Dermis microvascular lymphatic vessel endothelial cell (primary cell): Measurements from ENCODE around the gene SHE. TPM values are rescaled to one million over a fixed set of nuclear protein-coding genes. Genes with fewer than 3 reads are reported as not detected.
"Not testable (repeated sequence)": the region's sequence is repeated elsewhere in the genome, so short reads cannot be mapped to it uniquely, and the experiment has no call there.

ENCODE experiments used
- DNase-seq, 2 donors: peaks; one replicate each; pipeline versions ENCODE4 v3.0.0 to v3.0.0-alpha.2; 2010; ENCODE audit warnings: low read depth in 2 of 2
- total RNA-seq: library from RNA; depleted of rRNA; stranded (reverse); fragments of >200 nt; gene quantifications from 2 replicates; pipeline ENCODE4 v1.2.1, GENCODE V29; 2014

The SHE gene
- total RNA-seq, 1 donor from 2014 or later, result 69.1 TPM

- no peak for DNase-seq
These were observed 11.9 kb upstream of the SHE start for GRCh38 chr1:154514066-154514553.

- DNase-seq, result no peak
These were observed 10.5 kb upstream of the SHE start for GRCh38 chr1:154512760-154513159.

- no peak for DNase-seq
These were observed 1.7 kb upstream of the SHE start for GRCh38 chr1:154503898-154504297.

GRCh38 chr1:154502744-154503115, 518 bp upstream of the SHE start:
- DNase-seq, result peak in 1 of 2 donors; percentile 55

- DNase-seq, result no peak
These were observed 668 bp downstream of the SHE start for GRCh38 chr1:154501423-154502065.

- no peak for DNase-seq
These were observed 1.7 kb downstream of the SHE start for GRCh38 chr1:154500533-154500932.

GRCh38 chr1:154499446-154499845, 2.8 kb downstream of the SHE start:
- DNase-seq, result peak in 1 of 2 donors; percentile 60

- DNase-seq, result peak in 1 of 2 donors; percentile 93
These were observed 5.0 kb downstream of the SHE start for GRCh38 chr1:154497026-154497806.

GRCh38 chr1:154496383-154496782, 5.8 kb downstream of the SHE start:
- DNase-seq, result no peak

- DNase-seq, result peak in 1 of 2 donors; percentile 66
These were observed 6.5 kb downstream of the SHE start for GRCh38 chr1:154495496-154496273.

- peak; percentile 83 to 88 for DNase-seq
These were observed 8.9 kb downstream of the SHE start for GRCh38 chr1:154493276-154493675.

GRCh38 chr1:154492115-154492514, 10.1 kb downstream of the SHE start:
- no peak for DNase-seq

GRCh38 chr1:154490317-154490716, 11.9 kb downstream of the SHE start:
- DNase-seq, result peak; percentile 59 to 64

GRCh38 chr1:154489695-154490274, 12.4 kb downstream of the SHE start:
- DNase-seq, result no peak

- DNase-seq, result no peak
These were observed 13.3 kb downstream of the SHE start for GRCh38 chr1:154488922-154489321.

GRCh38 chr1:154486756-154487155, 15.5 kb downstream of the SHE start:
- DNase-seq, result not testable (repeated sequence)

GRCh38 chr1:154485910-154486496, 16.2 kb downstream of the SHE start:
- DNase-seq, result no peak

- peak; percentile 99 for DNase-seq
These were observed 17.1 kb downstream of the SHE start for GRCh38 chr1:154485106-154485505.

- peak in 1 of 2 donors; percentile 85 for DNase-seq
These were observed 18.0 kb downstream of the SHE start for GRCh38 chr1:154483941-154484803.

GRCh38 chr1:154481053-154481452, 21.2 kb downstream of the SHE start:
- DNase-seq, result no peak
